HepG2 (cell line): ENCODE results near the gene ANG. TPM values are rescaled to one million over a fixed set of nuclear protein-coding genes. Genes with fewer than 3 reads are reported as not detected.

Source experiments
- KDM4B ChIP-seq: sonication (generic); formaldehyde crosslinking; IDR thresholded peaks from 2 replicates; pipeline ENCODE4 v1.4.0; 2020; ENCODE audit warnings: missing genetic modification reagents
- MAFG ChIP-seq: sonication (generic); formaldehyde crosslinking; IDR thresholded peaks from 2 replicates; pipeline ENCODE4 v1.5.1; 2020; ENCODE audit warnings: mild to moderate bottlenecking, missing genetic modification reagents
- MED8 ChIP-seq: sonication (generic); formaldehyde crosslinking; IDR thresholded peaks from 2 replicates; pipeline ENCODE4 v1.8.1; 2023; ENCODE audit warnings: mild to moderate bottlenecking, missing genetic modification reagents; ENCODE audit not compliant: insufficient replicate concordance
- MXD1 ChIP-seq: sonication (generic); formaldehyde crosslinking; IDR thresholded peaks from 2 replicates; pipeline ENCODE4 v1.4.0; 2020; ENCODE audit warnings: mild to moderate bottlenecking, missing genetic modification reagents
- RAD21 ChIP-seq: fragments of 450-650 bp; formaldehyde crosslinking; IDR thresholded peaks from 2 replicates; pipeline ENCODE4 v1.5.0; 2020; ENCODE audit warnings: mild to moderate bottlenecking
- XRCC5 ChIP-seq: fragments of 200-400 bp; formaldehyde crosslinking; optimal IDR thresholded peaks from 2 replicates; pipeline ENCODE3; 2017; ENCODE audit warnings: mild to moderate bottlenecking, low read length
- ZNF441 ChIP-seq: sonication (generic); formaldehyde crosslinking; IDR thresholded peaks from 2 replicates; pipeline ENCODE4 v1.7.0; 2021; ENCODE audit warnings: missing genetic modification reagents, borderline replicate concordance
- ZNF501 ChIP-seq: sonication (generic); formaldehyde crosslinking; IDR thresholded peaks from 2 replicates; pipeline ENCODE4 v1.5.1; 2020; ENCODE audit warnings: mild to moderate bottlenecking, moderate library complexity, missing genetic modification reagents
- ZNF547 ChIP-seq: sonication (generic); formaldehyde crosslinking; IDR thresholded peaks from 2 replicates; pipeline ENCODE4 v1.5.1; 2020; ENCODE audit warnings: mild to moderate bottlenecking, missing genetic modification reagents
- ZNF878 ChIP-seq: sonication (generic); formaldehyde crosslinking; IDR thresholded peaks from 2 replicates; pipeline ENCODE4 v1.8.1; 2023; ENCODE audit warnings: mild to moderate bottlenecking, missing genetic modification reagents, moderate library complexity
- polyA plus RNA-seq, 8 experiments: library from polyadenylated mRNA; depleted of rRNA in 3 of 8; stranded (reverse) in 7 of 8; unstranded in 1 of 8; fragments of >200 nt; fragmentation: Illumina TruSeq in 4 of 8; extraction: Trizol in 4 of 8; gene quantifications; 2 replicates each; pipeline versions ENCODE4 v1.2.1 to v1.2.3, GENCODE V29; 2011 to 2016; ENCODE audit warnings: low read depth in 4 of 8, missing spikeins in 1 of 8, mixed read lengths in 1 of 8; ENCODE audit not compliant: insufficient read depth in 1 of 8
- total RNA-seq, 5 experiments: library from RNA; depleted of rRNA; stranded (reverse); fragments of >200 nt; fragmentation: Illumina TruSeq; extraction: Trizol; gene quantifications; 2 replicates each; pipeline ENCODE4 v1.2.3, GENCODE V29; 2016; ENCODE audit warnings: low read depth in 1 of 5
- TF ChIP-seq, protein P1 (sequence below): sonication (generic); formaldehyde crosslinking; IDR thresholded peaks from 2 replicates; pipeline ENCODE4 v1.4.0; 2020; ENCODE audit warnings: missing genetic modification reagents
- TF ChIP-seq, protein P2 (sequence below): sonication (generic); formaldehyde crosslinking; IDR thresholded peaks from 2 replicates; pipeline ENCODE4 v1.4.0; 2020; ENCODE audit warnings: missing genetic modification reagents, borderline replicate concordance
- TF ChIP-seq, protein P3 (sequence below): sonication (generic); formaldehyde crosslinking; IDR thresholded peaks from 2 replicates; pipeline ENCODE4 v1.4.0; 2020; ENCODE audit warnings: mild to moderate bottlenecking, missing genetic modification reagents
- TF ChIP-seq, protein P4 (sequence below): sonication (generic); formaldehyde crosslinking; IDR thresholded peaks from 2 replicates; pipeline ENCODE4 v1.5.1; 2020; ENCODE audit warnings: mild to moderate bottlenecking, missing genetic modification reagents, moderate library complexity
- TF ChIP-seq, protein P5 (sequence below): sonication (generic); formaldehyde crosslinking; IDR thresholded peaks from 2 replicates; pipeline ENCODE4 v1.9.0; 2021; ENCODE audit warnings: missing genetic modification reagents, borderline replicate concordance

Gene ANG
- total and polyA plus RNA-seq, 2 of the 13 experiments (the other 11 are each of a cell fraction or from before 2014, with no cell fraction given), result 83.6 to 401 TPM

- TF ChIP-seq, protein P1, sequence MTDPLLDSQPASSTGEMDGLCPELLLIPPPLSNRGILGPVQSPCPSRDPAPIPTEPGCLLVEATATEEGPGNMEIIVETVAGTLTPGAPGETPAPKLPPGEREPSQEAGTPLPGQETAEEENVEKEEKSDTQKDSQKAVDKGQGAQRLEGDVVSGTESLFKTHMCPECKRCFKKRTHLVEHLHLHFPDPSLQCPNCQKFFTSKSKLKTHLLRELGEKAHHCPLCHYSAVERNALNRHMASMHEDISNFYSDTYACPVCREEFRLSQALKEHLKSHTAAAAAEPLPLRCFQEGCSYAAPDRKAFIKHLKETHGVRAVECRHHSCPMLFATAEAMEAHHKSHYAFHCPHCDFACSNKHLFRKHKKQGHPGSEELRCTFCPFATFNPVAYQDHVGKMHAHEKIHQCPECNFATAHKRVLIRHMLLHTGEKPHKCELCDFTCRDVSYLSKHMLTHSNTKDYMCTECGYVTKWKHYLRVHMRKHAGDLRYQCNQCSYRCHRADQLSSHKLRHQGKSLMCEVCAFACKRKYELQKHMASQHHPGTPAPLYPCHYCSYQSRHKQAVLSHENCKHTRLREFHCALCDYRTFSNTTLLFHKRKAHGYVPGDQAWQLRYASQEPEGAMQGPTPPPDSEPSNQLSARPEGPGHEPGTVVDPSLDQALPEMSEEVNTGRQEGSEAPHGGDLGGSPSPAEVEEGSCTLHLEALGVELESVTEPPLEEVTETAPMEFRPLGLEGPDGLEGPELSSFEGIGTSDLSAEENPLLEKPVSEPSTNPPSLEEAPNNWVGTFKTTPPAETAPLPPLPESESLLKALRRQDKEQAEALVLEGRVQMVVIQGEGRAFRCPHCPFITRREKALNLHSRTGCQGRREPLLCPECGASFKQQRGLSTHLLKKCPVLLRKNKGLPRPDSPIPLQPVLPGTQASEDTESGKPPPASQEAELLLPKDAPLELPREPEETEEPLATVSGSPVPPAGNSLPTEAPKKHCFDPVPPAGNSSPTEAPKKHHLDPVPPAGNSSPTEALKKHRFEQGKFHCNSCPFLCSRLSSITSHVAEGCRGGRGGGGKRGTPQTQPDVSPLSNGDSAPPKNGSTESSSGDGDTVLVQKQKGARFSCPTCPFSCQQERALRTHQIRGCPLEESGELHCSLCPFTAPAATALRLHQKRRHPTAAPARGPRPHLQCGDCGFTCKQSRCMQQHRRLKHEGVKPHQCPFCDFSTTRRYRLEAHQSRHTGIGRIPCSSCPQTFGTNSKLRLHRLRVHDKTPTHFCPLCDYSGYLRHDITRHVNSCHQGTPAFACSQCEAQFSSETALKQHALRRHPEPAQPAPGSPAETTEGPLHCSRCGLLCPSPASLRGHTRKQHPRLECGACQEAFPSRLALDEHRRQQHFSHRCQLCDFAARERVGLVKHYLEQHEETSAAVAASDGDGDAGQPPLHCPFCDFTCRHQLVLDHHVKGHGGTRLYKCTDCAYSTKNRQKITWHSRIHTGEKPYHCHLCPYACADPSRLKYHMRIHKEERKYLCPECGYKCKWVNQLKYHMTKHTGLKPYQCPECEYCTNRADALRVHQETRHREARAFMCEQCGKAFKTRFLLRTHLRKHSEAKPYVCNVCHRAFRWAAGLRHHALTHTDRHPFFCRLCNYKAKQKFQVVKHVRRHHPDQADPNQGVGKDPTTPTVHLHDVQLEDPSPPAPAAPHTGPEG, result no peak
- TF ChIP-seq, protein P2, sequence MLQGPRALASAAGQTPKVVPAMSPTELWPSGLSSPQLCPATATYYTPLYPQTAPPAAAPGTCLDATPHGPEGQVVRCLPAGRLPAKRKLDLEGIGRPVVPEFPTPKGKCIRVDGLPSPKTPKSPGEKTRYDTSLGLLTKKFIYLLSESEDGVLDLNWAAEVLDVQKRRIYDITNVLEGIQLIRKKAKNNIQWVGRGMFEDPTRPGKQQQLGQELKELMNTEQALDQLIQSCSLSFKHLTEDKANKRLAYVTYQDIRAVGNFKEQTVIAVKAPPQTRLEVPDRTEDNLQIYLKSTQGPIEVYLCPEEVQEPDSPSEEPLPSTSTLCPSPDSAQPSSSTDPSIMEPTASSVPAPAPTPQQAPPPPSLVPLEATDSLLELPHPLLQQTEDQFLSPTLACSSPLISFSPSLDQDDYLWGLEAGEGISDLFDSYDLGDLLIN (CRISPR knock-in tag), result 0 out of 2 replicates have a peak, but pooled peaks have one; percentile 20
- TF ChIP-seq, protein P3, sequence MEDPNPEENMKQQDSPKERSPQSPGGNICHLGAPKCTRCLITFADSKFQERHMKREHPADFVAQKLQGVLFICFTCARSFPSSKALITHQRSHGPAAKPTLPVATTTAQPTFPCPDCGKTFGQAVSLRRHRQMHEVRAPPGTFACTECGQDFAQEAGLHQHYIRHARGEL, result no peak
- TF ChIP-seq RAD21 (peak; percentile 31; the same call in 1 of the 2 replicates), ZNF501 (CRISPR knock-in tag) (no peak), KDM4B (CRISPR knock-in tag) (no peak), ZNF878 (CRISPR knock-in tag) (peak; percentile 88; the same call in 1 of the 2 replicates), XRCC5 (no peak), ZNF547 (CRISPR knock-in tag) (no peak), ZNF441 (CRISPR knock-in tag) (no peak), MED8 (CRISPR knock-in tag) (no peak), MXD1 (CRISPR knock-in tag) (no peak), MAFG (CRISPR knock-in tag) (peak; percentile 86)
- TF ChIP-seq, protein P4, sequence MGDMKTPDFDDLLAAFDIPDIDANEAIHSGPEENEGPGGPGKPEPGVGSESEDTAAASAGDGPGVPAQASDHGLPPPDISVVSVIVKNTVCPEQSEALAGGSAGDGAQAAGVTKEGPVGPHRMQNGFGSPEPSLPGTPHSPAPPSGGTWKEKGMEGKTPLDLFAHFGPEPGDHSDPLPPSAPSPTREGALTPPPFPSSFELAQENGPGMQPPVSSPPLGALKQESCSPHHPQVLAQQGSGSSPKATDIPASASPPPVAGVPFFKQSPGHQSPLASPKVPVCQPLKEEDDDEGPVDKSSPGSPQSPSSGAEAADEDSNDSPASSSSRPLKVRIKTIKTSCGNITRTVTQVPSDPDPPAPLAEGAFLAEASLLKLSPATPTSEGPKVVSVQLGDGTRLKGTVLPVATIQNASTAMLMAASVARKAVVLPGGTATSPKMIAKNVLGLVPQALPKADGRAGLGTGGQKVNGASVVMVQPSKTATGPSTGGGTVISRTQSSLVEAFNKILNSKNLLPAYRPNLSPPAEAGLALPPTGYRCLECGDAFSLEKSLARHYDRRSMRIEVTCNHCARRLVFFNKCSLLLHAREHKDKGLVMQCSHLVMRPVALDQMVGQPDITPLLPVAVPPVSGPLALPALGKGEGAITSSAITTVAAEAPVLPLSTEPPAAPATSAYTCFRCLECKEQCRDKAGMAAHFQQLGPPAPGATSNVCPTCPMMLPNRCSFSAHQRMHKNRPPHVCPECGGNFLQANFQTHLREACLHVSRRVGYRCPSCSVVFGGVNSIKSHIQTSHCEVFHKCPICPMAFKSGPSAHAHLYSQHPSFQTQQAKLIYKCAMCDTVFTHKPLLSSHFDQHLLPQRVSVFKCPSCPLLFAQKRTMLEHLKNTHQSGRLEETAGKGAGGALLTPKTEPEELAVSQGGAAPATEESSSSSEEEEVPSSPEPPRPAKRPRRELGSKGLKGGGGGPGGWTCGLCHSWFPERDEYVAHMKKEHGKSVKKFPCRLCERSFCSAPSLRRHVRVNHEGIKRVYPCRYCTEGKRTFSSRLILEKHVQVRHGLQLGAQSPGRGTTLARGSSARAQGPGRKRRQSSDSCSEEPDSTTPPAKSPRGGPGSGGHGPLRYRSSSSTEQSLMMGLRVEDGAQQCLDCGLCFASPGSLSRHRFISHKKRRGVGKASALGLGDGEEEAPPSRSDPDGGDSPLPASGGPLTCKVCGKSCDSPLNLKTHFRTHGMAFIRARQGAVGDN (CRISPR knock-in tag), result no peak
- TF ChIP-seq, protein P5, sequence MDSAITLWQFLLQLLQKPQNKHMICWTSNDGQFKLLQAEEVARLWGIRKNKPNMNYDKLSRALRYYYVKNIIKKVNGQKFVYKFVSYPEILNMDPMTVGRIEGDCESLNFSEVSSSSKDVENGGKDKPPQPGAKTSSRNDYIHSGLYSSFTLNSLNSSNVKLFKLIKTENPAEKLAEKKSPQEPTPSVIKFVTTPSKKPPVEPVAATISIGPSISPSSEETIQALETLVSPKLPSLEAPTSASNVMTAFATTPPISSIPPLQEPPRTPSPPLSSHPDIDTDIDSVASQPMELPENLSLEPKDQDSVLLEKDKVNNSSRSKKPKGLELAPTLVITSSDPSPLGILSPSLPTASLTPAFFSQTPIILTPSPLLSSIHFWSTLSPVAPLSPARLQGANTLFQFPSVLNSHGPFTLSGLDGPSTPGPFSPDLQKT (CRISPR knock-in tag), result no peak
Measured at GRCh38 chr14:20681348-20682126, 7.0 kb upstream of the ANG start (continued).
